CD1c-positive myeloid dendritic cell (primary cell): ENCODE data around the gene SCN10A.

Experiments used
- DNase-seq: peaks from one replicate; pipeline ENCODE4 v3.0.0-alpha.2; 2016; ENCODE audit errors: extremely low spot score

Gene SCN10A

GRCh38 chr3:38720465-38720864 is 95.6 kb downstream of the SCN10A start:
- DNase-seq, result no peak

DNA sequence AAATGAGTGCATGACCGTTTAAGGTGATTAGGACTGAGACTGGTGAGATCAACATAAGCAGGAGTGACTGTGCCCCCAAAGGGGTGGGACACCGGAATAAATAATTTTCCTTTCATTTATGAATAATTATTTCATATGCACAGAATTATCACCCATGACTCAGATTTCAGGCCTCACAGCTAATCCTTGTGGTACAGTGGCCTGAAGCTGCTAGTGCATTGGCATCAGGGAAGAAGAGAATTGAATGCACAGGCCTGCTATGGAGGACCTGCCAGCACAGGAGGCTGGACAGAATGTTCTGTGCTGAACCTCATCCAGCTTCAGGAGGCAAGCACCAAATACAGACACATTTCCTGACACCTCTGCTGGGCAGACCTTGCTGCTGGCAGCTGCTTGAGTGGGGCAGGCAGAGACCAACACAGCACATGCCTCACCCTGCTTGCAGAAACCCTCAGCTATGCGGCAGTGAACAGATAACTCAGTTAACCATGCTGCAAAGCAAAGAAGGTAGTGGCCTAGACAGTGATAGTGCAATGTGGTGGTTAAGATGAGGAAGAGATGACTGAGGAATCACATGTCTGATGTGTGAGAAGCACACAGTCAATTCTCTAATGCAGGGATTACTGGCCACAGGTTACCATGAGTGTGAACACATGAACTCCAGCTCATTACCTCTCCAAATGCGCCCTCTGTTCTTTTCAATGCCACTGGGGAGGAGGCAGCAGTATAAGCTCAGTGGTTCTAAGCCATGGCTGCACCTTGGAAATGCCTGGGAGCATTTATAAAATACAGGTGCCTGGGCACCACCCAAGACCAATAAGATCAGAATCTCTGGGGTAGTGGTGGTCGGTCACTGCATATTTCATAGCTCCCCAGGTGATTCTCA is 98.4 kb downstream of the SCN10A start:
- no peak for DNase-seq

GRCh38 chr3:38713121-38713520 is 102.9 kb downstream of the SCN10A start:
- DNase-seq, result no peak

GRCh38 chr3:38711321-38711720 is 104.7 kb downstream of the SCN10A start:
- no peak for DNase-seq

DNA sequence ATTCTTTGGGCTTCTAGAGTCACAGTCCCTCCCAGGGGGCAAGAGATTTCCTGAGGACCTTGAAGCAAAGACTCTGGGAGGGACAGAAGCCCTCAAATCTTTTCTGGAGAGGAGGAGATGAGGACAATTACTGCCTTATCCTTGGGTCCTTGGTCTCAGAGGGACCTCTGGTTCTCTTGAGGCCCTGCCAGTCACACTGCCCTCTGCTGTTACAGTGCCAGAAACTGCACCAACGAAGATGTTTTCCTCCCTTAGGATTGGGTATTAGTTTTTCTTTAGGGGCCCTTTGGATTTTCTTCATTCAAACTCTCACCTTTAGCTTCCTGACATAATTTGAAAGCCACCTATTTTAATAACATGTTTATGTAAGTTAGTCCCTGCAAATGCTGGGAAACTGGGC is 108.3 kb downstream of the SCN10A start:
- DNase-seq, result no peak

GRCh38 chr3:38706961-38707360 is 109.1 kb downstream of the SCN10A start:
- DNase-seq, result no peak

GRCh38 chr3:38702231-38702630 is 113.8 kb downstream of the SCN10A start:
- DNase-seq, result no peak

- DNase-seq, result no peak
Measured at GRCh38 chr3:38698760-38699159, 117.3 kb downstream of the SCN10A start.

DNA sequence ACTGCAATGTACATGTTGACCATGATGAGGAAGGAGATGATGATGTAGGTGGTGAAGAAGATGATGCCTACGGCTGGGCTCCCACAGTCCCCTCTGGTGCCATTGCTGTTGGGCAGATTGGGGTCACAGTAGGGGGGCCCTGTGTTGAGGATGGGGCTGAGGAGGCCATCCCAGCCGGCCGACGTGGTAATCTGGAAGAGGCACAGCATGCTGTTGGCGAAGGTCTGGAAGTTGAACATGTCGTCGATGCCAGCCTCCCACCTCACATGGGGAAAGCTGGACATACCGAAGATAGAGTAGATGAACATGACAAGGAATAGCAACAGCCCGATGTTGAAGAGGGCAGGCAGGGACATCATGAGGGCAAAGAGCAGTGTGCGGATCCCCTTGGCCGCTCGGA is 118.0 kb downstream of the SCN10A start:
- DNase-seq, result no peak

- DNase-seq, result no peak
Measured at GRCh38 chr3:38696034-38696433, 120.0 kb downstream of the SCN10A start.

DNA sequence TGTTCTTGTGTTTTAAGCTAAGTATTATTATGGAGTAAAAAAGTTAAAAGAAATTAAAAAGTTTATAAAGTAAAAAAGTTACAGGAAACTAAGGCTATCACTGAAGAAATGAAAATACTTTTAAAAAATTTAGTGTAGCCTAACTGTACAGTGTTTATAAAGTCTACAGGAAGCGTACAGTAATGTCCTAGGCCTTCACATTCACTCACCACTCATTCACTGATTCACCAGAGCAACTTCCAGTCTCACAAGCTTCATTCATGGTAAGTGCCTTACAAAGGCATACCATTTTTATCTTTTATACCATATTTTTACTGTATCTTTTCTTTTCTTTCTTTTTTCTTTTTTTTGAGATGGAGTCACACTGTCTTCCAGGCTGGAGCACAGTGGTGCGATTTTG is 125.8 kb downstream of the SCN10A start:
- no peak for DNase-seq

DNA sequence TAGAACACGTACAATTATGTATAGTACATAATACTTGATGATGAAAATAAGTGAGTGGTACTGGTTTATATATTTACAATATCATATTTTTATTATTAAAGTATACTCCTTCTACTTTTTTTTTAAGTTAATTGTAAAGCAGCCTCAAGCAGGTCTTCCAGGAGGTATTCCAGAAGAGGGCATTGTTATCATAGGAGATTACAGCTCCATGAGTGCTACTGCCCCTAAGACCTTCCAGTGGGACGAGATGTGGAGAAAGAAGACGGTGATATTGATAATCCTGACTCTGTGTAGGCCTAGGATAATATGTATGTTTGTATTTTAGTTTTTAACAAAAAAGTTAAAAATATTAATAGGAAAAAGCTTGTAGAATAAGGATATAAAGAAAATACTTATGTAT is 126.2 kb downstream of the SCN10A start:
- no peak for DNase-seq

- no peak for DNase-seq
Measured at GRCh38 chr3:38689346-38689745, 126.7 kb downstream of the SCN10A start.

GRCh38 chr3:38687321-38687720 is 128.7 kb downstream of the SCN10A start:
- peak; percentile 31 for DNase-seq

DNA sequence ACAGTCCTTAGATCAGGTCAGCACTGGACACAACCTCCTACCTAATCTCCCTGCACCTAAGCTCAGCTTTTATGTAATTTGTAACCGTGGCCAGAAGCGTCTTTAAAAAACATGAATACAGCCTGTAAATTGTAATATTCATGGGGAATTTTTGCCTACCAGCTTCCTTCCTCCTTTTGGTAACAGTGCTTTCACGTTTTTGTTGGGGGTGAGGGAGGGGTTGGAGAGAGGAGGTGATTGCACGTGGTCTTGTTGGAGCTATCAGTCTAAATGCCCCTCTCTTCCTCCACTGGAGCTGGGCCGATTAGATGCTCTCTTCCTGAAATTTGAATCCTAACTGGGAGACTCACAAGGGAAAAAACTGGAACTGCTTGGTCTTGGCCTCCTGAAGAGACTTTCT is 131.5 kb downstream of the SCN10A start:
- no peak for DNase-seq

DNA sequence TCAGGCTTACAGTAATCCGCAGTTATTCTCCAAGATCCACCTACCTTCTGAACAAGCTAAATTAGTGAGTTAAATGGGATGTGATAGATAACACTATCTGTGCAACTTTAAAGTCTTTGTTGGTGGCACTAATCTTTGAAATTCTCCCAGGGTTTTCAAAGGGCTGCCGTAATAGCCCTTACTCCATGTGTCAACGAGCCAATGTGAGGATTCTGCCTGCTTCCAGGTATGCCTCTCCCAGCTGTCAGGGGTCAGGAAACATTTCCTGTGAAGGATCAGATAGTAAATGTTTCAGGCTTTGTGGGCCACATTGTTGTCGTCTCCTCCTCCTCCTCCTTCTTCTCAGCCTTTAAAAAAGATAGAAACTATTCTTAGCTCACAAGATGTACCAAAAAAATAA is 146.3 kb downstream of the SCN10A start:
- no peak for DNase-seq

- no peak for DNase-seq
Measured at GRCh38 chr3:38662544-38662943, 153.5 kb downstream of the SCN10A start.

DNA sequence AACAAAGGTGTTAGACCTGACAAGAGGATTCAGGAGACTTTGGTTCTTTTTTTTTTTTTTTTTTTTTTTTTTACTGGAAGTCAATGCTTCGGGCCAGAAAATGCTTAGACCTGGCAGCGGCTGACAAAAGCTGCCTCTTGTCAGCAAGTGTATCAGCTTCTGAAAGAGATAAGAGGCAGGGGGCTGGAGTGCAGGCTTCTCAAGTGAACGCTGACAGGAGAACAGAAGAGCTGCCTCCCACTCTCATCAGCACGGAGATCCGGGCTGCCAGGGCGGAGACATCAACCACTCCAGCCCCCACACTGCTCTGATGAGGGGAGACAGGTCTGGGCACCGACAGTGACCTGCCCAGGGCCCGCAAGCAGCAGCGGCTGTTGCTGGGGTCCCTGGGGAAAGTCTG is 157.2 kb downstream of the SCN10A start:
- no peak for DNase-seq

- no peak for DNase-seq
Measured at GRCh38 chr3:38657369-38657768, 158.6 kb downstream of the SCN10A start.

GRCh38 chr3:38655708-38656300 is 160.2 kb downstream of the SCN10A start:
- DNase-seq, result peak; percentile 35

GRCh38 chr3:38653685-38654537 is 162.1 kb downstream of the SCN10A start:
- no peak for DNase-seq

GRCh38 chr3:38652934-38653333 is 163.1 kb downstream of the SCN10A start:
- DNase-seq, result no peak
